ENCODE results near the gene PDE4B. TPM values are rescaled to one million over a fixed set of nuclear protein-coding genes. Genes with fewer than 3 reads are reported as not detected.

PDE4B gene
- total and polyA plus RNA-seq, 9 of the 15 experiments (the other 6 are each of a cell fraction or from before 2014, with no cell fraction given): 0.09 TPM; not detected in 8

GRCh38 chr1:66303646-66304045, 511.0 kb downstream of the PDE4B start:
- intact Hi-C loops (cut with micrococcal nuclease) (no loop called here), in situ Hi-C loops (cut with MboI) (no loop called here)
- CTCF ChIA-PET (ENCODE audit: low intra/inter-chr PET ratio): no interaction called here
- no peaks in the 10 kb centered on the region for H3K9me1 ChIP-seq (ENCODE audit: control insufficient read depth, insufficient read depth, low read length)
- H3K9me3 ChIP-seq (replicated peaks; ENCODE audit: control insufficient read depth, insufficient read depth, low read depth, low read length): no peaks in the 10 kb centered on the region
- no peak overlapping the region for H2AFZ ChIP-seq (ENCODE audit: low read depth, low read length)
- H3K79me2 ChIP-seq (ENCODE audit: control insufficient read depth, insufficient read depth, low read length): no peaks in the 10 kb centered on the region
- H3K4me3 ChIP-seq: no peak overlapping the region
- no peak overlapping the region for H3K4me2 ChIP-seq (ENCODE audit: insufficient read depth, low read length)
- no peaks in the 10 kb centered on the region for H3K27me3 ChIP-seq (ENCODE audit: control insufficient read depth in 2 of 2, insufficient read depth in 2 of 2, low read length in 2 of 2)
- no TSS peak for BruUV-seq (replicated peaks)
- FAIRE-seq (no peak), ATAC-seq (no peak), DNase-seq (ENCODE audit: extremely low read depth in 1 of 4, low spot score in 3 of 4) (no peak)
- H3K36me3 ChIP-seq (ENCODE audit: control insufficient read depth, insufficient read depth, low read length): no peaks in the 10 kb centered on the region
- H3K27ac ChIP-seq (ENCODE audit: extremely low read depth, low read depth, low read length): no peak overlapping the region
- 0% methylated on average over 2 of the region's 2 CpGs for WGBS (ENCODE audit: insufficient coverage, low coverage, missing lambda C conversion rate)
- H4K20me1 ChIP-seq (replicated peaks; ENCODE audit: control insufficient read depth, insufficient read depth, low read length): no peaks in the 10 kb centered on the region
- POLR2A ChIA-PET: no interaction called here
- no peak overlapping the region for H3K9ac ChIP-seq (ENCODE audit: insufficient read depth in 1 of 2, low read depth in 2 of 2, low read length in 2 of 2)
- no peaks in the 10 kb centered on the region for H3K4me1 ChIP-seq (replicated peaks in 1 of 2; ENCODE audit: control insufficient read depth in 2 of 2, insufficient read depth in 2 of 2, low read length in 2 of 2)
- no peak for TF ChIP-seq TCF3 (CRISPR knock-in tag; IDR thresholded peaks at IDR 0.05)
- TF ChIP-seq BRD4 (IDR thresholded peaks at IDR 0.05): no peak
- TF ChIP-seq HOXB6 (CRISPR knock-in tag; IDR thresholded peaks at IDR 0.05; ENCODE audit: borderline replicate concordance): no peak
- TF ChIP-seq CHD7 (IDR thresholded peaks at IDR 0.05; ENCODE audit: low read depth, low read length): no peak
- no peak for TF ChIP-seq MAFK (IDR thresholded peaks at IDR 0.05; ENCODE audit: low read length)
- TF ChIP-seq TAL1 (IDR thresholded peaks at IDR 0.05): no peak
- no peak for TF ChIP-seq ZNF184 (CRISPR knock-in tag; IDR thresholded peaks at IDR 0.05)
- TF ChIP-seq ZNF165 (CRISPR knock-in tag; IDR thresholded peaks at IDR 0.05; ENCODE audit: borderline replicate concordance): no peak
- TF ChIP-seq ZNF212 (CRISPR knock-in tag; IDR thresholded peaks at IDR 0.05): no peak
- no peak for TF ChIP-seq PTRF (tag; IDR thresholded peaks at IDR 0.05)
- no peak for TF ChIP-seq ZNF707 (CRISPR knock-in tag; conservative IDR thresholded peaks at IDR 0.05)
